Activated CD8-positive, alpha-beta memory T cell treated with anti-CD3 and anti-CD28 coated beads for 48 hours (primary cell): ENCODE data around the gene CHRNA1.
A peak's percentile ranks its signal among the peaks of the same experiment; 100 is the strongest.

Experiments used
- DNase-seq, 3 experiments: peaks; one replicate each; pipeline ENCODE4 v3.0.0-alpha.2; 2020; ENCODE audit warnings: low read depth in 2 of 3, low spot score in 2 of 3

Gene CHRNA1

GRCh38 chr2:174784316-174784715 lies 20.0 kb upstream of the CHRNA1 start:
- no peak for DNase-seq

GRCh38 chr2:174781996-174782395 lies 17.7 kb upstream of the CHRNA1 start:
- DNase-seq, result no peak

- DNase-seq, result no peak
Measured at GRCh38 chr2:174781298-174781697, 17.0 kb upstream of the CHRNA1 start.

GRCh38 chr2:174780856-174781255 lies 16.6 kb upstream of the CHRNA1 start:
- no peak for DNase-seq

- DNase-seq, result no peak
Measured at GRCh38 chr2:174780191-174780840, 16.0 kb upstream of the CHRNA1 start.

- no peak for DNase-seq
Measured at GRCh38 chr2:174779361-174779928, 15.2 kb upstream of the CHRNA1 start.

- DNase-seq, result peak; percentile 39 to 65 (median 45)
Measured at GRCh38 chr2:174778085-174778981, 14.1 kb upstream of the CHRNA1 start.

GRCh38 chr2:174777347-174778084 lies 13.2 kb upstream of the CHRNA1 start:
- no peak for DNase-seq

GRCh38 chr2:174776675-174777074 lies 12.4 kb upstream of the CHRNA1 start:
- no peak for DNase-seq

GRCh38 chr2:174776223-174776622 lies 12.0 kb upstream of the CHRNA1 start:
- no peak for DNase-seq

GRCh38 chr2:174775571-174775980 lies 11.3 kb upstream of the CHRNA1 start:
- DNase-seq, result no peak

GRCh38 chr2:174774886-174775285 lies 10.6 kb upstream of the CHRNA1 start:
- DNase-seq, result no peak

GRCh38 chr2:174773215-174773614 lies 8.9 kb upstream of the CHRNA1 start:
- DNase-seq, result no peak

GRCh38 chr2:174772472-174772801 lies 8.2 kb upstream of the CHRNA1 start:
- DNase-seq, result no peak

- no peak for DNase-seq
Measured at GRCh38 chr2:174771631-174772471, 7.6 kb upstream of the CHRNA1 start.

GRCh38 chr2:174771136-174771535 lies 6.9 kb upstream of the CHRNA1 start:
- no peak for DNase-seq

- no peak for DNase-seq
Measured at GRCh38 chr2:174768557-174768956, 4.3 kb upstream of the CHRNA1 start.

GRCh38 chr2:174766271-174766670 lies 2.0 kb upstream of the CHRNA1 start:
- DNase-seq, result no peak

- DNase-seq, result no peak
Measured at GRCh38 chr2:174765576-174765975, 1.3 kb upstream of the CHRNA1 start.

GRCh38 chr2:174763780-174764179 lies 492 bp downstream of the CHRNA1 start:
- DNase-seq, result no peak

- DNase-seq, result no peak
Measured at GRCh38 chr2:174762464-174762863, 1.8 kb downstream of the CHRNA1 start.
